Heart left ventricle (tissue), 16 donors: ENCODE data around the gene E2F7. TPM values are rescaled to one million over a fixed set of nuclear protein-coding genes. Genes with fewer than 3 reads are reported as not detected.

Source experiments
- ATAC-seq, 4 donors: fragments of 200-7000 bp; cut with Tn5 transposase; one replicate each; pipeline ENCODE4 v1.9.1; 2020 to 2022; ENCODE audit warnings: moderate library complexity in 4 of 4, mild to moderate bottlenecking in 3 of 4, moderate number of reproducible peaks in 1 of 4
- DNase-seq, 5 donors: peaks; one replicate each; pipeline ENCODE4 v3.0.0-alpha.2; 2020
- H3K27ac ChIP-seq, 12 donors: fragments of 200-600 bp; sonication (generic) in 4 of 12; one replicate each; pipeline versions ENCODE4 v1.5.0 to v1.8.0; 2016 to 2022; ENCODE audit warnings: mild to moderate bottlenecking in 2 of 12
- H3K27me3 ChIP-seq, 9 donors: fragments of 200-600 bp; sonication (generic) in 2 of 9; one replicate each; pipeline versions ENCODE4 v1.5.1 to v1.8.0; 2016 to 2022; ENCODE audit warnings: mild to moderate bottlenecking in 3 of 9
- H3K36me3 ChIP-seq, 9 donors: fragments of 200-600 bp; sonication (generic) in 2 of 9; one replicate each; pipeline versions ENCODE4 v1.5.0 to v1.8.0; 2018 to 2022; ENCODE audit warnings: mild to moderate bottlenecking in 2 of 9
- H3K4me1 ChIP-seq, 12 donors: fragments of 200-600 bp; sonication (generic) in 4 of 12; one replicate each; pipeline versions ENCODE4 v1.5.0 to v1.8.0; 2016 to 2022; ENCODE audit warnings: mild to moderate bottlenecking in 3 of 12
- H3K4me3 ChIP-seq, 12 donors: fragments of 200-600 bp; sonication (generic) in 4 of 12; one replicate each; pipeline versions ENCODE4 v1.5.0 to v1.8.0; 2017 to 2022; ENCODE audit warnings: mild to moderate bottlenecking in 9 of 12, moderate library complexity in 4 of 12
- H3K9me3 ChIP-seq, 12 donors: fragments of 200-600 bp; sonication (generic) in 4 of 12; one replicate each; pipeline versions ENCODE4 v1.5.0 to v1.8.0; 2016 to 2022; ENCODE audit warnings: mild to moderate bottlenecking in 1 of 12
- CTCF ChIP-seq, 12 donors: fragments of 200-600 bp; sonication (generic) in 4 of 12; IDR thresholded peaks; one replicate each; pipeline versions ENCODE4 v1.5.0 to v1.8.0; 2018 to 2022; ENCODE audit warnings: antibody characterized with exemption in 12 of 12, mild to moderate bottlenecking in 5 of 12
- POLR2A ChIP-seq, 2 donors: fragments of 450-650 bp; IDR thresholded peaks; one replicate each; pipeline ENCODE4 v1.6.1; 2017; ENCODE audit warnings: antibody characterized with exemption in 2 of 2, mild to moderate bottlenecking in 2 of 2, moderate library complexity in 2 of 2
- WGBS, 4 donors: extraction: QIAGEN DNeasy Blood & Tissue Kit in 2 of 4; methylation state at CpG; one replicate each; pipeline versions ENCODE4 v1.1.5 to v1.1.7; 2013 to 2018; 5-methylcytosine and 5-hydroxymethylcytosine counted together
- intact Hi-C, 10 donors: fragments of 100-400 bp; cut with DNase I; formaldehyde crosslinking; loops; one replicate each; pipeline versions ENCODE4 v1.11.1 to v1.14.2; 2022
- long read RNA-seq, 3 donors: library from polyadenylated mRNA; unstranded; transcript quantifications; one replicate each; pipeline ENCODE4 v2.0.0, GENCODE V29; 2020 to 2021
- polyA plus RNA-seq, 2 donors: library from polyadenylated mRNA; stranded (reverse); fragments of 200-250 nt; gene quantifications; one replicate each; pipeline ENCODE4 v1.2.3, GENCODE V29; 2013
- total RNA-seq, 9 donors: library from RNA; depleted of rRNA in 2 of 9; stranded (reverse); fragments of >200 nt in 2 of 9; fragmentation: NEBNext Ultra II Directional in 3 of 9; extraction: Animal tissue kit (Norgen Biotek cat#: 25700) in 3 of 9; gene quantifications; one replicate each; pipeline versions ENCODE4 v1.1.0 to v1.2.4, GENCODE V29; 2016 to 2023
- donor health status: ischemic (EF 13 %, LVEDD 7.1; RV severe dilation, severe dysfunction).
- donor health status: healthy with polysubstance abuse.
- donor health status: DM: no; HTN: yes; CAD: no.
- donor health status: DM: no; HTN: no; CAD: no.
- donor health status: ischemic (EF 25% LVEDD 6.9; RV normal size, moderate dysfunction).
- donor health status: ischemic (EF 25% LVEDD 5.7; RV mildly dilated, moderate dysfunction).
- donor health status: healthy.
- donor health status: DM: yes; HTN: yes; CAD: no.
- donor health status: ischemic (EF 35%, LVEDD 5.7; RV mildly dilated, moderate dysfunction).
- donor health status: nonischemic (EF 11% LVEDD 7.7; RV severe dilation, severe dysfunction).
- donor health status: DM: yes; HTN: yes; CAD: no.
- donor health status: PGD.
- donor health status: ischemic (EF 29% LVEDD 5.4; RV normal size, mild dysfunction).
- donor health status: nonischemic (EF 23%, LVEDD 6.1; RV moderate dilation, normal function).

Gene E2F7
- total RNA-seq = 1 to 10 TPM in 1 of 9 donors, under 1 TPM in 6, not detected in 2; 0.04 to 1.5 (median 0.14) TPM
- polyA plus RNA-seq = under 1 TPM; 0.08 to 0.11 TPM
- long read RNA-seq, donor 1 = 0 reads
- long read RNA-seq, donor 2 = 0 reads
- long read RNA-seq, donor 3, partial matches to known transcripts = 1 of 1 reads
- long read RNA-seq, donor 3, other reads (novel, unspliced or antisense) = 0 of 1 reads

- Histone ChIP-seq H3K27ac (peak within 1 kb of the TSS in 4 of 12 donors; percentile 20 to 54 (median 38)), H3K4me3 (peak within 1 kb of the TSS; percentile 27 to 89 (median 76)), H3K4me1 (peaks cover 0 to 32% (median 9%) of the 10 kb centered on the region in 12 donors), H3K9me3 (no peaks in the 10 kb centered on the region), H3K27me3 (peaks cover 0 to 24% (median 0%) of the 10 kb centered on the region in 9 donors), H3K36me3 (no peaks in the 10 kb centered on the region)
- DNase-seq = peak; percentile 87 to 93 (median 88)
- 0% methylated on average over 11 to 87 of the region's 87 CpGs for WGBS, 4 donors
- intact Hi-C loops = loop anchor here in 2 of 10 donors (10.0 kb wide), 1 partner anchor 259 kb away; no protein-coding TSS in a partner anchor
- peak; percentile 94 to 100 (median 96) for ATAC-seq
- TF ChIP-seq CTCF (IDR thresholded peaks at IDR 0.05) = peak in 1 of 12 donors; percentile 9
- TF ChIP-seq POLR2A (IDR thresholded peaks at IDR 0.05) = peak in 1 of 2 donors; percentile 19
Observed at GRCh38 chr12:77065361-77066204, at the start of gene E2F7. E2F7 (minus strand) TSS chr12:77065569; CDS start chr12:77064635, 934 bp downstream.

- H3K27ac ChIP-seq = no peak overlapping the region
- TF ChIP-seq CTCF (IDR thresholded peaks at IDR 0.05) = no peak
- TF ChIP-seq POLR2A (IDR thresholded peaks at IDR 0.05) = no peak
- H3K4me1 ChIP-seq = no peaks in the 10 kb centered on the region
- peaks cover 0 to 15% (median 3%) of the 10 kb centered on the region in 12 donors for H3K9me3 ChIP-seq
- no peak overlapping the region for H3K4me3 ChIP-seq
- ATAC-seq (no peak), DNase-seq (no peak)
- 82 to 87% (median 85%) methylated on average over 4 of the region's 4 CpGs for WGBS, 4 donors
- H3K36me3 ChIP-seq = no peaks in the 10 kb centered on the region
- no peaks in the 10 kb centered on the region for H3K27me3 ChIP-seq
- intact Hi-C loops = no loop called here
Observed at GRCh38 chr12:77113971-77114370, 48.6 kb upstream of the E2F7 start.

GRCh38 chr12:77108707-77109106 is 43.3 kb upstream of the E2F7 start:
- DNase-seq (no peak), ATAC-seq (no peak)
- Histone ChIP-seq H3K27me3 (peaks cover 0 to 10% (median 0%) of the 10 kb centered on the region in 9 donors), H3K9me3 (peaks cover 0 to 15% (median 3%) of the 10 kb centered on the region in 12 donors), H3K36me3 (no peaks in the 10 kb centered on the region), H3K4me1 (no peaks in the 10 kb centered on the region), H3K4me3 (no peak overlapping the region), H3K27ac (no peak overlapping the region)
- intact Hi-C loops = no loop called here
- no peak for TF ChIP-seq POLR2A (IDR thresholded peaks at IDR 0.05)
- no peak for TF ChIP-seq CTCF (IDR thresholded peaks at IDR 0.05)
- WGBS, 4 donors = 77 to 93% (median 85%) methylated on average over 1 of the region's 1 CpG

GRCh38 chr12:77107121-77107520 is 41.8 kb upstream of the E2F7 start:
- H3K27ac ChIP-seq = no peak overlapping the region
- intact Hi-C loops = no loop called here
- WGBS, 4 donors = 66 to 74% (median 71%) methylated on average over 2 of the region's 2 CpGs
- TF ChIP-seq CTCF (IDR thresholded peaks at IDR 0.05) (no peak), POLR2A (IDR thresholded peaks at IDR 0.05) (no peak)
- no peak overlapping the region for H3K4me3 ChIP-seq
- peaks cover 0 to 10% (median 0%) of the 10 kb centered on the region in 9 donors for H3K27me3 ChIP-seq
- H3K9me3 ChIP-seq = peaks cover 0 to 15% (median 3%) of the 10 kb centered on the region in 12 donors
- DNase-seq (no peak), ATAC-seq (no peak)
- H3K36me3 ChIP-seq = no peaks in the 10 kb centered on the region
- no peaks in the 10 kb centered on the region for H3K4me1 ChIP-seq
